Measurements from ENCODE around the gene DHDH.
A peak's percentile ranks its signal among the peaks of the same experiment; 100 is the strongest.

DHDH gene

DNA sequence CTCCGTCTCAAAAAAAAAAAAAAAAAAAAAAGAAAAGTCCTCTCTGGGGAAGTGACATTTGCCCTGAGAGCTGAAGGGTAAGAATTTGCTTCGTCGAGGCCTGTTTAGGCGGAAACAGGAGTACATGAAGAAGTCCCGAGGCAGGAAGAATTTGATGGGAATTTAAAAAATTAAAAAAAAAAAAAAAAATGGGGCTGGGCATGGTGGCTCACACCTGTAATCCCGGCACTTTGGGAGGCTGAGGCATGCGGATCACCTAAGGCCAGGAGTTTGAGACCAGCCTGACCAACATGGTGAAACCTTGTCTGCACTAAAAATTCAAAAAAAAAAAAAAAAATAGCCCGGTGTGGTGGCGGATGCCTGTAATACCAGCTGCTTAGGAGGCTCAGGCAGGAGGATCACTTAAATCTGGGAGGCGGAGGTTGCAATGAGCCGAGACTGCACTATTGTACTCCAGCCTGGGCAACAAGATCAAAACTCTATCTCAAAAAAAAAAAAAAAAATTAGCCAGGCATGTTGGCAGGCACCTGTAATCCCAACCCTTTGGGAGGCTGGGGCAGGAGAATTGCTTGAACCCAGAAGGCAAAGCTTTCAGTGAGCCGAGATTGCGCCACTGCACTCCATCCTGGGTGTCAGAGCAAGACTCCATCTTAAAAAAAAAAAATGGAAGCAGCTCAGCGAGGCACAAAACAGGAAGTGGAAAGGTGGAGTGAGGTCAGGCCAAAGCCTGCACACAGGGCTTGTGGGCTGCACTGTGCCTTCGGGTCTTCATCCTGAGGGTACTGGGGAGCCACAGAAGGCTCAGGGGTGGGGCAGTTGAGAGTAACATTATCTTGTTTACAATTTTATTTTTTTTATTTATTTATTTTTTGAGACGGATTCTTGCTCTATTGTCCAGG is 26.1 kb downstream of the DHDH start:
- H3K9ac ChIP-seq (ENCODE audit: low read length), result no peak overlapping the region
- H3K4me1 ChIP-seq (ENCODE audit: control insufficient read depth, insufficient read depth, low read length), result peaks cover 19% of the 10 kb centered on the region
- H3K36me3 ChIP-seq (ENCODE audit: control insufficient read depth, insufficient read depth, low read length), result no peaks in the 10 kb centered on the region
- H3K4me3 ChIP-seq (ENCODE audit: low read length), result no peak overlapping the region
- no peak overlapping the region for H3K27ac ChIP-seq (ENCODE audit: low read depth, low read length)
- H3K27me3 ChIP-seq (ENCODE audit: control insufficient read depth, insufficient read depth, low read length), result no peaks in the 10 kb centered on the region

DNA sequence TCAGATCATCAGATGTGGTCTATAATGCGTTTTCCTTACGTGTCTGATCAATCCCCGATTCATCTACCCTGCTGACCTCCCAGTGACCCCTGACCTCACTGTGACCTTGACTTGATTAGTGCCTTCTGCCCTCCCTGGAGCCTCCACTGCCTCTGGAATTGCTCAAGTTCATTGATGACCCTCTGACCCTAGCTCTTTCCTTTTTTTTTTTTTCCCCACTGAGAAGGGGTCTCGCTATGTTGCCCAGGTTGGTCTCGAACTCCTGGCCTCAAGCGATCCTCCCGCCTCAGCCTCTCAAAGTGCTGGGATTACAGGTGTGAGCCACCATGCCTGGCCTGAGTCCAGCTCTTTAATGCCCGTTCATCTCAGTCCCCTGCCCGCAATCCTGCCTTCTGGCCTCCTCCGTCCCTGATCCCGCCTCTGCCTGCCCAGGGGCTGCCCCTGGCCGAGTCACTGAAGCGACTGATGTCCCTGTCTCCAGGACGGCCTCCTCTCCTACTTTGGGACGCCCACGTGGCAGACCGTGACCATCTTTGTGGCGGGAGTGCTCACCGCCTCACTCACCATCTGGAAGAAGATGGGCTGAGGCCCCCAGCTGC is 27.7 kb downstream of the DHDH start:
- Histone ChIP-seq H3K27ac (ENCODE audit: low read depth, low read length) (no peak overlapping the region), H3K9ac (ENCODE audit: low read length) (no peak overlapping the region), H3K4me3 (ENCODE audit: low read length) (no peak overlapping the region)

DNA sequence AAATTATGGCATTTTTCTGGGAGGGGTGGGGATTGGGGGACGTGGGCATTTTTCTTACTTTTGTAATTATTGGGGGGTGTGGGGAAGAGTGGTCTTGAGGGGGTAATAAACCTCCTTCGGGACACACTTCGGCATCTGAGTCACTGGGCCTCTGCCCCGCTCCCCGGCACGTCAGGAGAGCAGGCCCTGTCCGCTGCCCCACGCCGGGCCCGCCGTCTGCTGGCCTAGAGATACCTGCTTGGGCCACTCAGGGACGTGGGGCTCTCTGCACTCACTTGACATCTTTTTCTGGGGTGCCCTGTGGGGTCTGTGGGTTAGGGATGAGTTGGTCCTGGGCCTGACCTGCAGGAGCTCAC is 28.2 kb downstream of the DHDH start:
- Histone ChIP-seq H3K4me1 (ENCODE audit: control insufficient read depth, insufficient read depth, low read length) (peaks cover 21% of the 10 kb centered on the region), H3K4me3 (ENCODE audit: low read length) (no peak overlapping the region), H3K36me3 (ENCODE audit: control insufficient read depth, insufficient read depth, low read length) (peaks cover 5% of the 10 kb centered on the region), H3K27me3 (ENCODE audit: control insufficient read depth, insufficient read depth, low read length) (no peaks in the 10 kb centered on the region), H3K9ac (ENCODE audit: low read length) (peak overlapping the region; percentile 49), H3K27ac (ENCODE audit: low read depth, low read length) (peak overlapping the region; percentile 24)

More for the DNA sequence above, 27.7 kb downstream of the DHDH start:
- H3K27me3 ChIP-seq (ENCODE audit: control insufficient read depth, insufficient read depth, low read length), result no peaks in the 10 kb centered on the region
- peaks cover 16% of the 10 kb centered on the region for H3K4me1 ChIP-seq (ENCODE audit: control insufficient read depth, insufficient read depth, low read length)
- H3K36me3 ChIP-seq (ENCODE audit: control insufficient read depth, insufficient read depth, low read length), result peaks cover under 1% of the 10 kb centered on the region

DNA sequence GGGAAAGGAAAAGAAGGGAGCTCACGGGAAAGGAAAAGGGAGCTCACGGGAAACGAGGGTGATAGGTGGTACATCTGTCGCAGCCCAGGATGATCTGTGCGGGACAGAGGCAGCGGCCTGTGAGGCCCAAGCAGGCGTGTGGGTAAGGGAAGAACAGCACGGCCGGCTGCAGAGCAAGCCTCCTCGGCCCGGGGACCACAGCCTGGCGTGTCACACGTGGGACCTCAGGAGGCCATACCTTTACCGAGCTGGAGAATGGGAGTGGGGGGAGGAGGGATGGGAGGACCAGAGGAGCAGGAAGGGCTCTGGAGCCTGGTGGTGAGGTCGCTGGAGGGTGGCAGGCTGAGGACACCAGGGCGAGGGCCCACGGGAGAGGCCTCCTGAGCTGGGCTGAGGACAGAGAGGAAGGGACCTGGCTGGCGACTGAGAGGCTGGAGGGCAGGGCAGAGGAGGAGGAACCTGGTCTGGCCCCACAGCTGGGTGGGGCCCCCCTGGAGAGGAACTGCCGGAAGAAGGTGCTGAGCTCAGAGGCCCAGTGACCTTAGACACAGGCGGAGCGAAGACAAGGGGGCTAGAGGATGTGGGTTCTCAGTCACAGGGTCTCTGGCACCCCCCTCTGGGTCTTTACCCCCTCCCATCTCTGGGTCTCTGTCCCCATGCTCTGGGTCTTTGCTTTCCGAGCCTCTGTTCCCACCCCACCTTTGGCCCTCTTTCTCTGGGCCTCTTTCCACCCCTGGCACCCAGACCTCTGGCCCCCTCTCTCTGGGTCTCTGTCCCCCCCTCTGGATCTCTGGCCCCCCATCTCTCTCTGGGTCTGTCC is 28.7 kb downstream of the DHDH start:
- no peaks in the 10 kb centered on the region for H3K27me3 ChIP-seq (ENCODE audit: control insufficient read depth, insufficient read depth, low read length)
- H3K4me3 ChIP-seq (ENCODE audit: low read length), result peak overlapping the region; percentile 9
- peaks cover 24% of the 10 kb centered on the region for H3K4me1 ChIP-seq (ENCODE audit: control insufficient read depth, insufficient read depth, low read length)
- peak overlapping the region; percentile 49 for H3K9ac ChIP-seq (ENCODE audit: low read length)
- H3K27ac ChIP-seq (ENCODE audit: low read depth, low read length), result peak overlapping the region; percentile 40
- peaks cover 9% of the 10 kb centered on the region for H3K36me3 ChIP-seq (ENCODE audit: control insufficient read depth, insufficient read depth, low read length)

DNA sequence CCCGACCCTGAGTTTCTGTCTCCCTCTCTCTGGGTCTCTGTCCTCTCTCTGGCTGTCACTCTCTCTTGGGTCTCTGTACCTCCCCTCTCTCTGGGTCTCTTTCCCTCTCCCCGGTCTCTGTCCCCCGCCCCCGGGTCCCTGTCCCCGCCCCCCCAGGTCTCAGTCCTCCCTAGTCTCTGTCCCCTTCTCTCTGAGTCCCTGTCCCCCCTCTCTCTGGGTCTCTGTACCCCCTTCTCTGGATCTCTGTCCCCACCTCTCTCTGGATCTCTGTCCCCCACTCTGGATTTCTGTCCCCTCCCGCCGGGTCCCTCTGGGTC is 29.3 kb downstream of the DHDH start:
- Histone ChIP-seq H3K9ac (ENCODE audit: low read length) (peak overlapping the region; percentile 49), H3K36me3 (ENCODE audit: control insufficient read depth, insufficient read depth, low read length) (peaks cover 9% of the 10 kb centered on the region), H3K27ac (ENCODE audit: low read depth, low read length) (peak overlapping the region; percentile 40), H3K27me3 (ENCODE audit: control insufficient read depth, insufficient read depth, low read length) (no peaks in the 10 kb centered on the region), H3K4me3 (ENCODE audit: low read length) (peak overlapping the region; percentile 9), H3K4me1 (ENCODE audit: control insufficient read depth, insufficient read depth, low read length) (peaks cover 24% of the 10 kb centered on the region)

DNA sequence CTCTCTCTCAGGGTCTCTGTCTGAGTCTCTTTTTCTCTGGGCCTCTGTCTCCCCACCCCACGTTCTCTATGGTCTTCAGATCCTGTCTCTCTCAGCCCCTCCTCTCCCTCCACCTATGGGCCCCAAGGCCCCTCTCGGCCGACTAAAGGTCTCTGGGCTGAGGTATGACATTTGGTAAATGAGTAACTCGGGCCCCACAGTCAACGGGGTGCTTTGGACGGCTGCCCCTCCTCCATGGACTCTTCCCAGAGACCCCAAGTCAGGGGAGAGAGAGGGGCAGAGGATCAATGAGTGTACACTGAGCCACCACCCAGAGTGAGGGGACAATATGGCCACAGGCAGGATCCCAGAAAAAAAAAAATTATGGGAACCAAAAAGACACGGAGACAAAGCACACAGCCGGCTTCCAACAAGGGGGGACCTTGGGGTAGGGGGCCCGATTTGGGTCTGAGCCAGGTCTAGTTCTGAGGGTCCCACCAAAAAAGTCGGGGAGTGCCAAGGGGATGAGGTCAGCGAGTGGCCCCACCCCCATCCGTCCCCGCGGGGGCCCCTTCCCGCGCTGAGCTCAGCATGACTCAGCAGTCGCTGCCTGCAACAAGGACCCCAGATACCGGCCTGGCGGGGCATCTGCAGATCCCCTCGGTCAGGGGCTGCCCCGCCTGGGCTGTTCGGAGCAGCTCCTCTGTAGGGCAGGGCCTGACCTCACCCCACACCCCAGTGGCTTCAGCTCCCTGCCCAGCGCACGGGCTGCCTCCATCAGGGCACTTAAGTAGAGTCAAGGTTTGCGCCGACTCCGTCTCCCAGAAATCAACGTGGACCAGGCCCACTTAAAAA is 30.1 kb downstream of the DHDH start:
- peak overlapping the region; percentile 32 for H3K9ac ChIP-seq (ENCODE audit: low read length)
- no peaks in the 10 kb centered on the region for H3K27me3 ChIP-seq (ENCODE audit: control insufficient read depth, insufficient read depth, low read length)

DNA sequence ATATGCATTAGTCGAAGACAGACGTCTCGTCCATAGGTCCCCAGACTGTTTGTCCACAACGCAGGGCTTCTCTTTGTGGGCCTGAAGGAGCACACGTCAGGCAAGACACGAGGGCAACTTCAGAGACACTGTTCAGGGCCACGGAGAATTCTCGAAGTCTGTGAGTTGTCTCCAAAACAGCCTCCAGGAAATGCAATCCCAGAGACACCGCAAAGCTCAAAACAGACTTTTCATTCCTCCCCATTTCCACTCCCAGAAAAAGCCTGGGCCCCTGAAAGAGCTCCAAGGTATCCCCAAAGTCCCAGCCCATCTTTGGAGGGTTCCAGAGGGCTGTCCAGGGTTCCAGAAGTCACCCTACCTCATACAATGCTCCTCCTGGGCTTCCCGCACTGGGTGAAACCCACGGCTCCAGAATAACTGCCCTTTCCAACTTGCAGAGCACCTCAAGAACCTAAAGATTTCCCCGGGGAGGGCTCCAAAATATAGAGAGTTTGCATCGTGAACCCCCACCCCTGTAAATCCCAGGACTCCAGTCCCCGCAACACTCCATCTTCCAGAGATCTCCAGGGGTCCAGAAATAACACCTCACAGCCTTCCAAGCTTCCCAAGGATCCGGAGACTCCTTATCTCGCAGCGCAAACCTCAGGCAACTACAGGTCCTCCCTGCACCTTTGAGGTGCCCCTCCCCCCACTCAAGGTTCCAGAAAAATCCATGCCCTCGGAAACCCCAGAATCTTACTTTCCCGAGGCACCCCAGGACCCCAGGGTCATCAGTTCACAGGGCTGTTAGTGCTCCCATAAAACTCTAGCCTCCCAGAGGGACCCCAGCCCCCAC is 30.9 kb downstream of the DHDH start:
- H3K4me1 ChIP-seq (ENCODE audit: control insufficient read depth, insufficient read depth, low read length), result peaks cover 24% of the 10 kb centered on the region
- peak overlapping the region; percentile 41 for H3K9ac ChIP-seq (ENCODE audit: low read length)
- H3K4me3 ChIP-seq (ENCODE audit: low read length), result peak overlapping the region; percentile 57
- H3K27ac ChIP-seq (ENCODE audit: low read depth, low read length), result peak overlapping the region; percentile 90
- H3K27me3 ChIP-seq (ENCODE audit: control insufficient read depth, insufficient read depth, low read length), result no peaks in the 10 kb centered on the region
- H3K36me3 ChIP-seq (ENCODE audit: control insufficient read depth, insufficient read depth, low read length), result peaks cover 9% of the 10 kb centered on the region

More for the DNA sequence above, 30.1 kb downstream of the DHDH start:
- H3K4me1 ChIP-seq (ENCODE audit: control insufficient read depth, insufficient read depth, low read length), result peaks cover 24% of the 10 kb centered on the region
- peak overlapping the region; percentile 90 for H3K27ac ChIP-seq (ENCODE audit: low read depth, low read length)
- peak overlapping the region; percentile 57 for H3K4me3 ChIP-seq (ENCODE audit: low read length)
- peaks cover 9% of the 10 kb centered on the region for H3K36me3 ChIP-seq (ENCODE audit: control insufficient read depth, insufficient read depth, low read length)

DNA sequence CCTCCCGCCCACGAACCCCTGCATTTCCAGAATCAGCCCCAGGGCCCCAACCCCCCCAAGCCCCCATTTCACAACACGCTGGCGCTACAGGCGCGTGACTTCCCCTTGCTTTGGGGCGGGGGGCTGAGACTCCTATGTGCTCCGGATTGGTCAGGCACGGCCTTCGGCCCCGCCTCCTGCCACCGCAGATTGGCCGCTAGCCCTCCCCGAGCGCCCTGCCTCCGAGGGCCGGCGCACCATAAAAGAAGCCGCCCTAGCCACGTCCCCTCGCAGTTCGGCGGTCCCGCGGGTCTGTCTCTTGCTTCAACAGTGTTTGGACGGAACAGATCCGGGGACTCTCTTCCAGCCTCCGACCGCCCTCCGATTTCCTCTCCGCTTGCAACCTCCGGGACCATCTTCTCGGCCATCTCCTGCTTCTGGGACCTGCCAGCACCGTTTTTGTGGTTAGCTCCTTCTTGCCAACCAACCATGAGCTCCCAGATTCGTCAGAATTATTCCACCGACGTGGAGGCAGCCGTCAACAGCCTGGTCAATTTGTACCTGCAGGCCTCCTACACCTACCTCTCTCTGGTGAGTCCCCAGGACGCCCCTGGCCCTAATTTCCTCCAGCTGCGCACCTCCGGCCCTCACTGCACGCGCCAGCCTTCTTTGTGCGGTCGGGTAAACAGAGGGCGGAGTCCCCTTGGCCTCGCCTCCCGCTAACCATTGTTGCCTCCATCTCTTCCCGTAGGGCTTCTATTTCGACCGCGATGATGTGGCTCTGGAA is 31.7 kb downstream of the DHDH start, which contains the start of gene FTL:
Gene FTL, plus strand, starts transcription at position 270 of the 766 bp plus-strand sequence. Its CDS starts 199 bp downstream, at position 469.
- H3K4me3 ChIP-seq (ENCODE audit: low read length), result peak within 1 kb of the TSS; percentile 69
- H3K27me3 ChIP-seq (ENCODE audit: control insufficient read depth, insufficient read depth, low read length), result no peaks in the 10 kb centered on the region
- H3K36me3 ChIP-seq (ENCODE audit: control insufficient read depth, insufficient read depth, low read length), result peaks cover 13% of the 10 kb centered on the region
- peak within 1 kb of the TSS; percentile 83 for H3K9ac ChIP-seq (ENCODE audit: low read length)
- H3K27ac ChIP-seq (ENCODE audit: low read depth, low read length), result peak within 1 kb of the TSS; percentile 92
- H3K4me1 ChIP-seq (ENCODE audit: control insufficient read depth, insufficient read depth, low read length), result peaks cover 24% of the 10 kb centered on the region

DNA sequence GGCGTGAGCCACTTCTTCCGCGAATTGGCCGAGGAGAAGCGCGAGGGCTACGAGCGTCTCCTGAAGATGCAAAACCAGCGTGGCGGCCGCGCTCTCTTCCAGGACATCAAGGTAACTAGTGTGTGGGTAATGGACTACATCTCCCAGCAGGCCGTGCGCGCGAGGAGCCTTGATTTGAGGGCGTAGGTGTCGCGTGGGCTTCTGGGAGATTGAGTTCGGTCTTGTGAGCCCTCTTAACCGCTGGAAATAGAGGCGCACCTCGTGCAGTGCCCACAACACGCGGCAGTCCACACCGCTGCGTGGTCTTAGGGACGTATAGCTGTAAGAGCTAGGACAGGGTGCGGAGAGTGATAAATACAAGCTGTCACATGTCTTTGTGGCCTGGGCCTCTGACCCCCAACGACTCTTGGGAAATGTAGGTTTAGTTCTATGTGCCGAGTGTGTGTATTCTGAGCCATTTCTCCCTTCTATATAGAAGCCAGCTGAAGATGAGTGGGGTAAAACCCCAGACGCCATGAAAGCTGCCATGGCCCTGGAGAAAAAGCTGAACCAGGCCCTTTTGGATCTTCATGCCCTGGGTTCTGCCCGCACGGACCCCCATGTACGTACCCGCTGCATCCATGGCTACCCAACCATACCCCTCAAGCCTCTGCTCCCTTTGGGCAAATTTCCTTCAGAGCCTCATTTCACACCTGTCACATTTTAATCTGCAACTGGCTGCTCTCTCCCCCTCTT is 32.5 kb downstream of the DHDH start:
- Histone ChIP-seq H3K27me3 (ENCODE audit: control insufficient read depth, insufficient read depth, low read length) (no peaks in the 10 kb centered on the region), H3K36me3 (ENCODE audit: control insufficient read depth, insufficient read depth, low read length) (peaks cover 13% of the 10 kb centered on the region), H3K4me1 (ENCODE audit: control insufficient read depth, insufficient read depth, low read length) (peaks cover 24% of the 10 kb centered on the region), H3K9ac (ENCODE audit: low read length) (peak overlapping the region; percentile 83), H3K27ac (ENCODE audit: low read depth, low read length) (peak overlapping the region; percentile 92), H3K4me3 (ENCODE audit: low read length) (peak overlapping the region; percentile 69)

DNA sequence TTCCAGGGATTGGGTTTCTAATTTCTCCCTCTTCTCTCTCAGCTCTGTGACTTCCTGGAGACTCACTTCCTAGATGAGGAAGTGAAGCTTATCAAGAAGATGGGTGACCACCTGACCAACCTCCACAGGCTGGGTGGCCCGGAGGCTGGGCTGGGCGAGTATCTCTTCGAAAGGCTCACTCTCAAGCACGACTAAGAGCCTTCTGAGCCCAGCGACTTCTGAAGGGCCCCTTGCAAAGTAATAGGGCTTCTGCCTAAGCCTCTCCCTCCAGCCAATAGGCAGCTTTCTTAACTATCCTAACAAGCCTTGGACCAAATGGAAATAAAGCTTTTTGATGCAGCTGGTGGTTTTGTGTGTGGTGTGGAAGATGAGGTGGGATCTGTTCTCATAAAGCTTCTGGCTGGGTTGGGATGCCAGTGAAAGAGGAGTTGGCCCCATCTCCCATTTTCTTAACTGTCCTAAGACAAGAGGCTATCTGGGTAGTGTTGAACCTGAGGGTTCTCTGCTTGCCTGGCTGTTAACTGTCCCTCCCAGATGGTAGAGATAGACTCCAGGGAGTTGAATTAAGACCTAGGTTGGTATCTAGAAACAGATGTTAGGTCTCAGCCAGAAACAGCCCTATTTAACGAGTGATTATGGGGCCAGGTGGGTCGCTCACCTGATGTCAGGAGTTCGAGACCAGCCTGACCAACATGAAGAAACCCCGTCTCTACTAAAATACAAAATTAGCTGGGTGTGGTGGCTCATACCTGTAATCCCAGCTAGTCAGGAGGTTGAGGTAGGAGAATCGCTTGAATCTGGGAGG is 33.2 kb downstream of the DHDH start:
- peak overlapping the region; percentile 43 for H3K9ac ChIP-seq (ENCODE audit: low read length)

More for the DNA sequence above, 33.2 kb downstream of the DHDH start:
- Histone ChIP-seq H3K4me1 (ENCODE audit: control insufficient read depth, insufficient read depth, low read length) (peaks cover 24% of the 10 kb centered on the region), H3K4me3 (ENCODE audit: low read length) (peak overlapping the region; percentile 69), H3K27me3 (ENCODE audit: control insufficient read depth, insufficient read depth, low read length) (no peaks in the 10 kb centered on the region), H3K36me3 (ENCODE audit: control insufficient read depth, insufficient read depth, low read length) (peaks cover 13% of the 10 kb centered on the region), H3K27ac (ENCODE audit: low read depth, low read length) (peak overlapping the region; percentile 92)
